Bronchial epithelial cell (primary cell): Measurements from ENCODE around the gene QPRT. TPM values are rescaled to one million over a fixed set of nuclear protein-coding genes. Genes with fewer than 3 reads are reported as not detected.

Experiments
- DNase-seq: peaks from one replicate; pipeline ENCODE4 v3.0.0-alpha.2; 2010; ENCODE audit warnings: low read depth
- FAIRE-seq: peaks from 2 replicates; lab custom pipeline; 2011; peaks lifted over from hg19 to GRCh38; lab: Jason Lieb, UNC
- H3K27me3 ChIP-seq: 2 replicates; pipeline ENCODE4 v1.5.1; 2011; ENCODE audit warnings: low read length; ENCODE audit not compliant: control insufficient read depth, insufficient read depth
- H3K36me3 ChIP-seq: 2 replicates; pipeline ENCODE4 v1.5.1; 2011; ENCODE audit warnings: low read length; ENCODE audit not compliant: control insufficient read depth, insufficient read depth
- H3K4me3 ChIP-seq: 2 replicates; pipeline ENCODE4 v1.5.1; 2011; ENCODE audit warnings: mild to moderate bottlenecking, low read depth, low read length, control low read depth
- total RNA-seq: library from RNA; depleted of rRNA; stranded (reverse); fragments of >200 nt; gene quantifications from 2 replicates; pipeline ENCODE4 v1.2.1, GENCODE V29; 2014
- TF ChIP-seq, protein P1 (sequence below): IDR thresholded peaks from 2 replicates; pipeline ENCODE4 v1.5.1; 2011; ENCODE audit warnings: mild to moderate bottlenecking, moderate library complexity, low read length, control low read depth, inconsistent platforms; ENCODE audit not compliant: insufficient read depth, severe bottlenecking

Gene QPRT
- total RNA-seq, 1 donor from 2014 or later: 0.79 TPM

DNA sequence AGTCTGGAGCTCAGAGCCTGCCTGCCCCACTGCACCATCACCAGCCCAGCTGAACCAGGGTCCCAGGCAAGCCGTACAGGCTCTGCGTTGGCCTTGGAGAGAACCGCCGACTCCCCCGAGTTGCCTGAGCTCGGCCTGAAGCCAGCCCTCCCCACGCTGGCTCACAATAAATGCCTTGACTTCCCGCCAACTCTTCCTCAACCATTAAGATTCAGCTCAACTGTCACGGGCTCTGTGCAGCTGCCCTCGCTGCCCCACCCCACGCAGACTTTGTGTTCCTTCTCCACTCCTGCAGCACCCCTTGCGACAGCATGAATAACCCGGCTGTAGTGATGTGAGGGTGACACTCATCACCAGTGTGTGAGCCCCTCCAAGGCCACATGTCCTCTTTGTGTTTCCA is 4.8 kb upstream of the QPRT start:
- FAIRE-seq (no peak), DNase-seq (no peak)
- Histone ChIP-seq H3K4me3 (no peak overlapping the region), H3K27me3 (no peaks in the 10 kb centered on the region), H3K36me3 (no peaks in the 10 kb centered on the region)
- TF ChIP-seq, protein P1, sequence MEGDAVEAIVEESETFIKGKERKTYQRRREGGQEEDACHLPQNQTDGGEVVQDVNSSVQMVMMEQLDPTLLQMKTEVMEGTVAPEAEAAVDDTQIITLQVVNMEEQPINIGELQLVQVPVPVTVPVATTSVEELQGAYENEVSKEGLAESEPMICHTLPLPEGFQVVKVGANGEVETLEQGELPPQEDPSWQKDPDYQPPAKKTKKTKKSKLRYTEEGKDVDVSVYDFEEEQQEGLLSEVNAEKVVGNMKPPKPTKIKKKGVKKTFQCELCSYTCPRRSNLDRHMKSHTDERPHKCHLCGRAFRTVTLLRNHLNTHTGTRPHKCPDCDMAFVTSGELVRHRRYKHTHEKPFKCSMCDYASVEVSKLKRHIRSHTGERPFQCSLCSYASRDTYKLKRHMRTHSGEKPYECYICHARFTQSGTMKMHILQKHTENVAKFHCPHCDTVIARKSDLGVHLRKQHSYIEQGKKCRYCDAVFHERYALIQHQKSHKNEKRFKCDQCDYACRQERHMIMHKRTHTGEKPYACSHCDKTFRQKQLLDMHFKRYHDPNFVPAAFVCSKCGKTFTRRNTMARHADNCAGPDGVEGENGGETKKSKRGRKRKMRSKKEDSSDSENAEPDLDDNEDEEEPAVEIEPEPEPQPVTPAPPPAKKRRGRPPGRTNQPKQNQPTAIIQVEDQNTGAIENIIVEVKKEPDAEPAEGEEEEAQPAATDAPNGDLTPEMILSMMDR: no peak

DNA sequence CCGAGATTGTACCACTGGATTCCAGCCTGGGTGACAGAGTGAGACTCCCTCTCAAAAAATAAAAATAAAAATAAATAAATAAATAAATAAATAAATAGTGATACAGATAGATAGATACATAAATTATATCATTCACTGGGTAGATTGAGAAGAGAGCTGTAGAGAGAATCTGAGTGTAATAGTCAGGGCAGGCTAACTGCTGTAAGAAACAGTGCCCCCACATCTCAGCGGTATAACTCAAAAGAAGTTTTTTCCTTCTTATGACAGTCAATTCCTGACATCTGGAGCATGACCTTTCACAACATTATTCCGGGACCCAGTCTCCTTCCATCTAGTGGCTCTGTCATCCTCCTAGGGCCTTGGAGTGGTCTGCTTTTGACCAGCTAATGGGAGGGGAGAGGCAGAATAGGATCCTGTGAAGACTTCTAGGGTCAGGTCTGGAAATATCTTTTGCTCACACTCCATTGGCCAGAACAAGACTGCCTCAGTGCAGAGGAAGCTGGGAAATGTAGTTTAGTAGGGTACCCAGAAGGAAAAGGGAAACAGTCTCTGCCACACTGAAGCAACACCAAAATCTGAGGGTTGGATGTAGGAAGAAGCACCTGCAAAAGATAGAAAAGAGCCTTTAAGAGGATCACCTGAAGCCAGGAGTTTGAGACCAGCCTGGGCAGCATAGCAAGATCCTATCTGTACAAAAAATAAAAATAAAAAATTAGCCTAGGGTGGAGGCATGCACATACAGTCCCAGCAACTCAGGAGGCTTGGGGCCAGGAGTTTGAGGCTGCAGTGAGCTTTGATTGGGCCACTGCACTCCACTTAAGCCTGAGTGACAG is 3.0 kb upstream of the QPRT start:
- Histone ChIP-seq H3K4me3 (no peak overlapping the region), H3K36me3 (no peaks in the 10 kb centered on the region), H3K27me3 (no peaks in the 10 kb centered on the region)
- FAIRE-seq (no peak), DNase-seq (peak; percentile 12)
- TF ChIP-seq, protein P1: no peak

DNA sequence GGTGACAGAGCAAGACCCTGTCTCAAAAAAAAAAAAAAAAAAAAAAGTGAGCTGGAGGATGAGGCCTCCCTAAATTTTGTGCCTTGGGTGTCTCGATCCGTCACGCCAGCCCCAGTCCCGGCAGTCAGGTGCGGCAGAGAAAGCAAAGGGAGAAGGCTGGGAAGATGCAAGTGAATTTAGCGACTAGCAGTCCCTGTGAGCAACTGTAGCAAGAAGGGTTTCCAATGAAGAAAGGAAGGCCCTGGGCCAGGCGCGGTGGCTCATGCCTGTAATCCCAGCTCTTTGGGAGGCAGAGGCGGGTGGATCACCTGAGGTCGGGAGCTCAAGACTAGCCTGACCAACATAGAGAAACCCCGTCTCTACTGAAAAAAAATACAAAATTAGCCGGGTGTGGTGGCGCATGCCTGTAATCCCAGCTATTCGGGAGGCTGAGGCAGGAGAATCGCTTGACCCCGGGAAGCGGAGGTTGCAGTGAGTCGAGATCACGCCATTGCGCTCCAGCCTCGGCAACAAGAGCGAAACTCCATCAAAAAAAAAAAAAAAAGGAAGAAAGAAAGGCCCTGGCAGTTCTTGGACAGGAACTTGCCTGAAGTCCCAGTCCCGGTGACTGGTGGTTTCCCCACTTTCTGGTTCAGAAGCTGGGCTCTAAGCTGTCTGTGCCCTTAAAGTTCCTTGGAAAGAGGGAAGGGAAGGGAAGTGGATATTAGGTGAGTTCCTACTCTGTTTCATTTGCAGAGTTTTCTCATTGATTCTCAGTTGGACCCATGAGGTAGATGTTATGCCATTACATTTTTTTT is 1.8 kb upstream of the QPRT start:
- H3K4me3 ChIP-seq: no peak overlapping the region
- H3K27me3 ChIP-seq: no peaks in the 10 kb centered on the region
- TF ChIP-seq, protein P1: no peak
- FAIRE-seq (no peak), DNase-seq (no peak)
- H3K36me3 ChIP-seq: no peaks in the 10 kb centered on the region

DNA sequence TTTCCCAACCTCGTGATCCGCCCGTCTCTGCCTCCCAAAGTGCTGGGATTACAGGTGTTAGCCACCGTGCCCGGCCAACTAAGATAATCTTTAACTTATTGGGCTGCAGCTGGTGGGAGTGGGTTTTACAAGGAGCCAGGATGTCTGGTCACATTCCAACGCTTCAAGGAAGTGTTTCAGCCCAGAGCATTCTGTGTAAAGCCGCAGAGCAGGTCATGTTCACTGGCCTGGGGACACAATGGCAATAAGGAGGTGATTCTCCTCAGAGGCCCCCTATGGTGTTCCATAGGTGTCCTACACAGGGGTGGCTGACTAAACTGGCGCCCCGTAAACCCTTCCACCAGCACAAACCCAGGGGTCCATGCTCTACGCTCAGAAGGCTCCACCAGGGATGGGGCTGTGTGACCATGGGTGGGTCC is 1.2 kb downstream of the QPRT start:
- no peaks in the 10 kb centered on the region for H3K36me3 ChIP-seq
- no peak overlapping the region for H3K4me3 ChIP-seq
- no peak for DNase-seq
- no peaks in the 10 kb centered on the region for H3K27me3 ChIP-seq
- no peak for FAIRE-seq
- TF ChIP-seq, protein P1: no peak

DNA sequence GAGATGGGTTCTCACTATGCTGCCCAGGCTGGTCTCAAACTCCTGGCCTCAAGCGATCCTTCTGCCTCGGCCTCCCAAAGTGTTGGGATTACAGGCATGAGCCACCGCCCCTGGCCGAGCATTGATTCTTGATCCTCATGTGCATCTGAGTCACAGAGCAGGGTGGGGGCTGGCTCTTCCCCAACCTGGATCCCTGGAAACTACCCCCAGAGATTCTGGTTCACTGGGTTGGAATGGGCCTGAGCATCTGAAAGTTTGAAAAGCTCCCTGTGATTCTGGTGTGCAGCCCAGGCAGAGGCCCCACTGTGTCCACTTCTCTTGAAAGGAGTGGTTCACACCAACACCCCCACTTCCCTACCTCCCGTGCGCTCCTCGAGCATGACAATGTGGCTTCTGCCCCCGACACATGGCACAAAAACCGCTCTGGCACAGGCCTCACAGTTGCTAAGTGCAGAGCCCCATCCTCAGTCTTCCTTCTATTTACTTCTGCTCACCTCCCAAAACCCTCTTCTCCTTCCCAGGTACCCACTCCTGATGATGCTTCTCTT is 4.6 kb downstream of the QPRT start:
- Histone ChIP-seq H3K27me3 (no peaks in the 10 kb centered on the region), H3K4me3 (no peak overlapping the region), H3K36me3 (no peaks in the 10 kb centered on the region)
- FAIRE-seq (no peak), DNase-seq (no peak)
- TF ChIP-seq, protein P1: no peak
